ENCODE measurements around the gene PROB1.
"Not testable (repeated sequence)": the region's sequence is repeated elsewhere in the genome, so short reads cannot be mapped to it uniquely, and the experiment has no call there.

PROB1 gene

GRCh38 chr5:139413963-139414362 lies 19.1 kb upstream of the PROB1 start:
- no peak for DNase-seq (ENCODE audit: extremely low read depth in 1 of 2, low read depth in 1 of 2)

- no peak for DNase-seq (ENCODE audit: extremely low read depth in 1 of 2, low read depth in 1 of 2)
Observed at GRCh38 chr5:139413153-139413552, 18.2 kb upstream of the PROB1 start.

DNA sequence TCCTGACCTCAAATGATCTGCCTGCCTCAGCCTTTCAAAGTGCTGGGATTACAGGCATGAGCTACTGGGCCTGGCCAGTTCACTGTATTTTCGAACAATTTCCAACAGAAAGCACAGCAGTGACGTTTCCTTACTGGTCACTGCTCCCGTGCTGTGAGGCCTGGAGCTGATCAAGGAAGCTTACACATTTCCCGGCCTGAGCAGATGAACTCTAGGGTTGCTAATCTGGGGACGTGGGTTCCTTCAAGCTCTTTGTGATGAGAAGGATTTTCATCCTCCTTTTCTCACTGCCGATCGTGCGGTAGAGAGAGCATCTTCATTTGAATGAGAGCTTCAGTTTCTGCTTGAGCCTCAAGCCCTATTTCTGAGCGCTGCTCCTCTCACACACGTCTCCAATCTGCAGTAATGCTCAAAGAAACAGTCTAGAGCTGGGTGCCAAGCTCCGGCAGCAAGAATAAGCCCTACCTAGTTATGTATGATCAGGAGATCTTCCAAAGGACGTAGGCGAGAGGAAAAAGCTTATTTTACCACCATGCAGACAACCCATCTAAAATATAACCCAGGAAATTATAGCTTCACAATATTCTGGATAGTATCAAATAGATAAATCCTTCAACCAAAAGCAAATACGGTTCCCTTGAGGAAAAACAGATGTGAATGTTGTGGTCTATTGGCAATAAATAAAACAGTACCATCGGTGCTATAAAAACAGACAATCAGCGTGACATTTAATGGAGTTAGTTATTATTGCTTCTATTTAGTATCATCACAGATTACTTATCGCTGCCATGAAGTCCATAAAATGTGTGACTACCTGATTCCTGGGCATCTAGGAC lies 16.3 kb upstream of the PROB1 start:
- no peak for DNase-seq (ENCODE audit: extremely low read depth in 1 of 2, low read depth in 1 of 2)

- DNase-seq (ENCODE audit: extremely low read depth in 1 of 2, low read depth in 1 of 2) = no peak
Observed at GRCh38 chr5:139410121-139410992, 15.5 kb upstream of the PROB1 start.

- DNase-seq (ENCODE audit: extremely low read depth in 1 of 2, low read depth in 1 of 2) = not testable (repeated sequence)
Observed at GRCh38 chr5:139409116-139409515, 14.2 kb upstream of the PROB1 start.

DNA sequence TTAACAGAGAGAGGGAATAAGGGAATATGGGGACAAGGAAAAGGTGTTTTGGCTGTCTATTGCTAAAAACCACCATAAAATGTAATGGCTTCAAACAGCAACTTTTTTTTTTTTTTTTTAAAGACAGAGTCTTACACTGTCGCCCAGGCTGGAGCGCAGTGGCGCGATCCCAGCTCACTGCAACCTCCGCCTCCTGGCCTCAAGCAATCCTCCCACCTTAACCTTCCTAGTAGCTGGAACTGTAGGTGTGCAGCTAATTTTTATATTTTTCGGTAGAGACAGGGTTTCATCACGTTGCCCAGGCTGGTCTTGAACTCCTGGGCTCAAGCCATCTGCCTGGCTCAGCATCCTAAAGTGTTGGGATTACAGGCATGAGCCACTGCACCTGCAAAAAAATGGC lies 13.3 kb upstream of the PROB1 start:
- DNase-seq (ENCODE audit: extremely low read depth in 1 of 2, low read depth in 1 of 2) = no peak

DNA sequence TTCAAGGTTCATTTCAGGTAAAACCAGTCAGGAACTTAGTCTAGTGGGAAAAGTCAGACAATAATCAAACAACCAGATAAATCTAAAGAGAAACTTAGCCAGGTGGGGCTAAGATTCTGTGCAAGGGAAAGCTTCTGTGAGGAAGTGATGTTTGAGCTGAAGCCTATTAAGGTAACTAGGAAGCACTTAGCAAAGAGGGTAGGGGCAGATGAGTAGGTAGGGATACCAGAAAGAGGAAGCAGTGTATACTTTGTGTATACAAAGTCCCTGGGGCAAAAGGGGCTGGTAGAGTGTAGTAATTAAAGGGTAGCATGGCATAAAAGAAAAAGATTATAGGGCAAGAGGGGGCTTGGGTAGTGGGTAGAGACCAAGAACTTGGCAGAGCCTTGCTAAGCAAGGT lies 12.6 kb upstream of the PROB1 start:
- DNase-seq (ENCODE audit: extremely low read depth in 1 of 2, low read depth in 1 of 2) = no peak

DNA sequence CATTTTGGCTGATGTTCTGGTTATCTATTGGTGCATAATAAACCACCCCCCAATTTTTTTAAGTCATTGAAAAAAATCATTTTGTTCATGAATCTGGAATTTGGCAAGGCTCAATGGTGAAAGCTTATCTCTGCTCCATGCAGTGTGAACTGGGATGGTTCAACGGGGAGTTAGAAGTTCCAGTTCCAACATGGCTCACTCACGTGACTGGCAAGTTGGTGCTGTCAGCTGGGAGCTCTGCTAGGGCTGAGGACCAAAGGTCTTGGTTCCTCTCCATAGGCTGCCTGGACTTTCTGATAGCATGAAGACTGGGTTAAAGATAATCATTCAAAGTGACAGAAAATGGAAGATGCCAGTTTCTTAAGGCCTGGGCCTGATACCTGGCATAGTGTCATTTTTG lies 12.1 kb upstream of the PROB1 start:
- no peak for DNase-seq (ENCODE audit: extremely low read depth in 1 of 2, low read depth in 1 of 2)

DNA sequence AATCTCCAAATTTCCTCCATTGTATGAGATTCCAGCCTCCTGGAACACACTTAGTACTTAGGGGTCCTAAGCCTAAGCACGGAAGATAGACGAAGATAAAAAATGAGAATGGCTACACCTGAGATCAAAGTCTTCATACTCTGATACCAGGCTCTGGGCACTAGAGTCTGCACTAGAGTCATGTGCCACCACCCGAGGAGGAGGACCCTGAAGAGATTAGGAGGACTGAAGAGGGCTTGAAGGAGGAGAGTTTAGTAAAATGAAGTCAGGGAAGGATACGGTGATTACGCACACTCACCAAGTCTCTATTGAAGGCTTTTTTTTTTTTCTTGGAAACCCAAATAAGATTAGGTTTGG lies 9.6 kb upstream of the PROB1 start:
- DNase-seq (ENCODE audit: extremely low read depth in 1 of 2, low read depth in 1 of 2) = no peak

GRCh38 chr5:139403787-139404483 lies 9.0 kb upstream of the PROB1 start, which contains the start of gene SPATA24:
Gene SPATA24 (minus strand): TSS chr5:139404089. CDS start chr5:139404060, 29 bp downstream.
- peak; percentile 93 to 96 for DNase-seq (ENCODE audit: extremely low read depth in 1 of 2, low read depth in 1 of 2)

GRCh38 chr5:139403418-139403786 lies 8.5 kb upstream of the PROB1 start:
- no peak for DNase-seq (ENCODE audit: extremely low read depth in 1 of 2, low read depth in 1 of 2)

GRCh38 chr5:139402561-139403158 lies 7.8 kb upstream of the PROB1 start:
- no peak for DNase-seq (ENCODE audit: extremely low read depth in 1 of 2, low read depth in 1 of 2)

DNA sequence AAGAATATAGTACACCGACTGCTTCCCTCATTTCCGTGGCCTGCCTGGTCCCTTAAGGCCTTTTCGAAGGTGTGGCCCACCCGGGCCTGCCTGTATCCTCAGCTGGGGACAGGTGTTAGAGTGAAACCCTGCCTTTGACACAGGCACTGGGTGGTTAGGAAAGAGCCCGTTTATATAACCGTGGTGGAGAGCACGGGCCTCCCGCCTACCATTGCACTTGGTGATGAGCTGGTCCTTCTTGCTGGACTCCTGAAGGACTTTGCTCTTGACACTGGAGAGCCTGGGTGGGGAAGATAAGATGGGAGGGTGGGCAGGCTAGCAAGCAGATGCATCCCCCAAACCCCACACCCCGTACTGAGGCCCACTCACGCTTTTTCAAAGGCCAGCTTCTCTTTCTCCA lies 6.6 kb upstream of the PROB1 start:
- DNase-seq (ENCODE audit: extremely low read depth in 1 of 2, low read depth in 1 of 2) = no peak

- DNase-seq (ENCODE audit: extremely low read depth in 1 of 2, low read depth in 1 of 2) = no peak
Observed at GRCh38 chr5:139399501-139400121, 4.7 kb upstream of the PROB1 start.

DNA sequence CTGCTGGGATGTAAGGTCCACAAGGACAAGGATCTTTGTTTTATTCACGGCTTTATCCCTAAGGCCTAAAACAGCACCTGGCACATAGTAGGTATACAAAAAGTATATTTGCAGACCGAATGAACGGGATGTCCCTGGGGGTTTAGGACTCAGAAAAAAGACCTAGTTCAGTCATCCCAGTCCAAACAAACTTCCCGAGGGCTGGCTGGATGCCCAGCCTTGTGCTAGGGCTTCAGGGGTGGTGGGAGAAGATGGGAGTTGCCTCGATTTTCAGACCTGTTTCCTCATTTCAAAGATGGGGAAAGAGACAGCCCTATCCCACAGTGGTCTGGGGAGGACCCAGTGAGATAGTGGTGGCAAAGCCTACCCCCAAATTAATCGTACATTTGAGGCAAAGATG lies 3.0 kb upstream of the PROB1 start:
- DNase-seq (ENCODE audit: extremely low read depth in 1 of 2, low read depth in 1 of 2) = no peak

DNA sequence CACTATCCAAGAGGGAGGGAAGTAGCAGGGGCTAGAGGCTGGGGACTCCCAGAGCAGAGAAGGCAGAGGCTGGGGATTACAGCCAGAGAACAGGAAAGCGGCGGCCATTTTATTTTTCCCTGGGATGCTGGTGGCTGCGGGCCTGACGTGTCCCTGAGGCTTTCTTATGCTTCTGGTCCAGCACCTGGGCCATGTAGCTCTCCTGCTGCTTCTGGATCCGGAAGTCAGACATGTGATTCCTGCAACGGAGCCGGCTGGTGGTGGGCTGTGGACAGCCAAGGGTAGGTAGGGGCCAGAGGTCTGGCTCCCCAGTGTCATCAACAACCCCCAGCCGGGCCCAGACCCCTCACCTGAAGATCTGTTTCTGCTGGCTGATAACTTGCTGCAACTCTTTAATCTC lies 1.8 kb upstream of the PROB1 start:
- DNase-seq (ENCODE audit: extremely low read depth in 1 of 2, low read depth in 1 of 2) = no peak

- no peak for DNase-seq (ENCODE audit: extremely low read depth in 1 of 2, low read depth in 1 of 2)
Observed at GRCh38 chr5:139395844-139396640, 1.1 kb upstream of the PROB1 start.

- no peak for DNase-seq (ENCODE audit: extremely low read depth in 1 of 2, low read depth in 1 of 2)
Observed at GRCh38 chr5:139394123-139394653, 716 bp downstream of the PROB1 start.

DNA sequence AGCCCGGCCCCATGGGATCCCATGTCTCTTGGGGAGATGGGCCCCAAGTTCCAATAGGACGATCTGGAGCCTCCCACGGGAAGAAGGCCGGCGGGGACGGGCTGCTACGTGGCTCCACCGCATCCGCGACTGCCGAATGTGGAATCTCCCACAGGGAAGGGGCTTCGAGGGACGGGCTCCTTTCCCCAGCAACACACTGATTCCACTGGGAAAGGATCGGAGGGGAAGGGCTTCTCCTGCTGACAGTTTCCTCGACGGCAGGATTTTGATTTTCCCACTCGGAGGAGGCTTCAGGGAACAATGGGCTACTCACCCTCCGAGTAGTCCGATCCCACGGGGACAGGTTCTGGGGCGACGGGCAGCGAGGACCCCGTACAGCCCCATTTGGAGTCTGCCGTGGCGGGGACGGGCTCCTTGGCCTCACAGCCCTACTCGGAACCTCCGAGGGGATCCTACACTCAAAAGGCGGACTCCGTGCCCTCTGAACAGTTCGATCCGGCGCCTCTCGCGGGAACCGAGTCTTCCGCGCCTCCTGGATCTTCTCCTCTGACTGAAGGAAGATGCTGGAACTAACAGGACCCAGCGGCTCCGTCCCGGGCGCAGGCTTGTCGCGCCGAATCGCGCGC lies 1.3 kb downstream of the PROB1 start:
- DNase-seq (ENCODE audit: extremely low read depth in 1 of 2, low read depth in 1 of 2) = no peak
